IMR-90 (cell line): ENCODE results near the gene OTOGL. TPM values are rescaled to one million over a fixed set of nuclear protein-coding genes. Genes with fewer than 3 reads are reported as not detected.
A peak's percentile ranks its signal among the peaks of the same experiment; 100 is the strongest.

ENCODE experiments used
- ATAC-seq: fragments of 200-7000 bp; cut with Tn5 transposase; 2 replicates; pipeline ENCODE4 v1.9.1; 2020; ENCODE audit warnings: low read depth, mild to moderate bottlenecking, moderate library complexity
- BruUV-seq: library from RNA; stranded (reverse); fragments of 400-500 nt; replicated peaks from 2 replicates; lab custom pipeline; 2021; lab: Mats Ljungman, UMichigan
- CTCF ChIA-PET: fragments of 300-600 bp; formaldehyde crosslinking; extraction: SDS; loops from one replicate; lab custom pipeline; 2021; ENCODE audit warnings: antibody characterized with exemption; lab: Yijun Ruan, JAX
- POLR2A ChIA-PET: fragments of 300-600 bp; sonication (Branson Sonifier 250); formaldehyde crosslinking; loops from one replicate; lab custom pipeline; 2022; ENCODE audit warnings: antibody characterized with exemption; ENCODE audit not compliant: unreplicated experiment; lab: Charles Lee
- DNase-seq: peaks from one replicate; pipeline ENCODE4 v3.0.0; 2013
- H2AFZ ChIP-seq: replicated peaks from 2 replicates; pipeline ENCODE3; 2013; ENCODE audit warnings: low read length, mild to moderate bottlenecking; ENCODE audit not compliant: poor library complexity
- H2AK5ac ChIP-seq: 2 replicates; pipeline ENCODE4 v1.6.1; 2013; ENCODE audit warnings: low read depth, low read length, inconsistent platforms
- H2AK9ac ChIP-seq: replicated peaks from 2 replicates; pipeline ENCODE3; 2013; ENCODE audit warnings: mild to moderate bottlenecking, low read depth, low read length, moderate library complexity; ENCODE audit not compliant: poor library complexity
- H2BK120ac ChIP-seq: 2 replicates; pipeline ENCODE4 v1.6.1; 2013; ENCODE audit warnings: low read depth, low read length, inconsistent platforms
- H2BK15ac ChIP-seq: 3 replicates; pipeline ENCODE4 v1.6.1; 2013; ENCODE audit warnings: low read depth, low read length, inconsistent platforms
- H2BK20ac ChIP-seq: 2 replicates; pipeline ENCODE4 v1.6.1; 2013; ENCODE audit warnings: low read depth, mild to moderate bottlenecking, inconsistent platforms, low read length, moderate library complexity
- H2BK5ac ChIP-seq: 2 replicates; pipeline ENCODE4 v1.6.1; 2013; ENCODE audit warnings: mild to moderate bottlenecking, low read depth, low read length, inconsistent platforms; ENCODE audit not compliant: poor library complexity, severe bottlenecking
- H3K14ac ChIP-seq: replicated peaks from 2 replicates; pipeline ENCODE4 v1.6.1; 2013; ENCODE audit warnings: low read depth, low read length, inconsistent platforms
- H3K18ac ChIP-seq: 2 replicates; pipeline ENCODE4 v1.6.1; 2013; ENCODE audit warnings: low read depth, low read length, control low read depth
- H3K23ac ChIP-seq: 2 replicates; pipeline ENCODE4 v1.6.1; 2013; ENCODE audit warnings: low read depth, low read length, inconsistent platforms
- H3K27ac ChIP-seq: 2 replicates; pipeline ENCODE4 v1.5.1; 2013; ENCODE audit warnings: mild to moderate bottlenecking, control low read depth, low read length; ENCODE audit not compliant: insufficient read depth
- H3K27me3 ChIP-seq: 2 replicates; pipeline ENCODE4 v1.6.1; 2013; ENCODE audit warnings: low read length; ENCODE audit not compliant: control insufficient read depth, insufficient read depth
- H3K36me3 ChIP-seq: 2 replicates; pipeline ENCODE4 v1.6.1; 2013; ENCODE audit warnings: low read length, mixed read lengths; ENCODE audit not compliant: control insufficient read depth, insufficient read depth
- H3K4ac ChIP-seq: 2 replicates; pipeline ENCODE4 v1.6.1; 2013; ENCODE audit warnings: low read depth, low read length, inconsistent platforms
- H3K4me1 ChIP-seq: 2 replicates; pipeline ENCODE4 v1.6.1; 2013; ENCODE audit warnings: low read length, mixed read lengths; ENCODE audit not compliant: control insufficient read depth, insufficient read depth
- H3K4me2 ChIP-seq: 2 replicates; pipeline ENCODE4 v1.6.1; 2013; ENCODE audit warnings: low read depth, mild to moderate bottlenecking, control low read depth, low read length, moderate library complexity
- H3K4me3 ChIP-seq: 2 replicates; pipeline ENCODE4 v1.5.1; 2013; ENCODE audit warnings: low read depth, mild to moderate bottlenecking, control low read depth, low read length, moderate library complexity; ENCODE audit not compliant: insufficient read depth
- H3K56ac ChIP-seq: 2 replicates; pipeline ENCODE4 v1.6.1; 2013; ENCODE audit warnings: low read length, inconsistent platforms; ENCODE audit not compliant: insufficient read depth; ENCODE audit errors: extremely low read depth
- H3K79me1 ChIP-seq, 2 experiments: 2 replicates each; pipeline ENCODE4 v1.6.1; 2013; ENCODE audit warnings: low read length in 2 of 2, inconsistent platforms in 1 of 2, low read depth in 1 of 2
- H3K9ac ChIP-seq: 2 replicates; pipeline ENCODE4 v1.6.1; 2013; ENCODE audit warnings: low read depth, low read length, control low read depth
- H3K9me1 ChIP-seq: 2 replicates; pipeline ENCODE4 v1.6.1; 2013; ENCODE audit warnings: low read length, inconsistent platforms; ENCODE audit not compliant: insufficient read depth
- H3K9me3 ChIP-seq: 2 replicates; pipeline ENCODE4 v1.6.1; 2013; ENCODE audit warnings: low read length; ENCODE audit not compliant: control insufficient read depth, insufficient read depth
- H4K20me1 ChIP-seq: 2 replicates; pipeline ENCODE4 v1.6.1; 2013; ENCODE audit warnings: low read length, inconsistent platforms; ENCODE audit not compliant: insufficient read depth
- H4K5ac ChIP-seq: 2 replicates; pipeline ENCODE4 v1.6.1; 2013; ENCODE audit warnings: mild to moderate bottlenecking, low read depth, low read length, control low read depth
- H4K8ac ChIP-seq, 2 experiments: 2 replicates each; pipeline ENCODE4 v1.6.1; 2013; ENCODE audit warnings: low read depth in 2 of 2, low read length in 2 of 2, control low read depth in 1 of 2, inconsistent platforms in 1 of 2
- H4K91ac ChIP-seq: 2 replicates; pipeline ENCODE4 v1.6.1; 2013; ENCODE audit warnings: low read depth, low read length, inconsistent platforms; ENCODE audit not compliant: insufficient read depth
- CEBPB ChIP-seq: IDR thresholded peaks from 2 replicates; pipeline ENCODE4 v1.6.1; 2012; ENCODE audit warnings: low read depth, low read length, improper control_type of control experiment
- RFX5 ChIP-seq: IDR thresholded peaks from 2 replicates; pipeline ENCODE4 v1.8.0; 2012; ENCODE audit warnings: low read depth, mild to moderate bottlenecking, low read length, moderate library complexity
- WGBS, 2 experiments: methylation state at CpG; one replicate each; pipeline versions ENCODE4 v1.1.5 to v1.1.7; 2013; ENCODE audit warnings: missing lambda C conversion rate in 2 of 2; ENCODE audit not compliant: insufficient read length in 1 of 2; ENCODE audit errors: extremely low coverage in 2 of 2; 5-methylcytosine and 5-hydroxymethylcytosine counted together
- dilution Hi-C: fragments of 300-500 bp; cut with HindIII; formaldehyde crosslinking; loops from one replicate; pipeline ENCODE4 v1.14.3; 2018; ENCODE audit warnings: low sequenced_read_pairs; ENCODE audit not compliant: unreplicated experiment
- in situ Hi-C: fragments of 300-500 bp; cut with MboI; formaldehyde crosslinking; loops from 3 replicates; pipeline ENCODE4 v1.14.3; 2019; ENCODE audit warnings: low sequenced_read_pairs, inconsistent platforms, mixed read lengths
- intact Hi-C: fragments of 100-400 bp; cut with micrococcal nuclease; formaldehyde crosslinking; loops from 2 replicates; pipeline ENCODE4 v1.10.0; 2022
- polyA plus RNA-seq, 3 experiments: library from polyadenylated mRNA; depleted of rRNA; stranded (reverse); fragments of >200 nt; gene quantifications; 2 replicates each; pipeline ENCODE4 v1.2.3, GENCODE V29; 2012; ENCODE audit warnings: low replicate concordance in 1 of 3
- total RNA-seq: library from RNA; depleted of rRNA; stranded (reverse); fragments of >200 nt; gene quantifications from 2 replicates; pipeline ENCODE4 v1.2.3, GENCODE V29; 2012

OTOGL gene
- total and polyA plus RNA-seq, 2 of the 4 experiments (the other 2 are of a cell fraction) = 0.10 to 0.18 TPM

DNA sequence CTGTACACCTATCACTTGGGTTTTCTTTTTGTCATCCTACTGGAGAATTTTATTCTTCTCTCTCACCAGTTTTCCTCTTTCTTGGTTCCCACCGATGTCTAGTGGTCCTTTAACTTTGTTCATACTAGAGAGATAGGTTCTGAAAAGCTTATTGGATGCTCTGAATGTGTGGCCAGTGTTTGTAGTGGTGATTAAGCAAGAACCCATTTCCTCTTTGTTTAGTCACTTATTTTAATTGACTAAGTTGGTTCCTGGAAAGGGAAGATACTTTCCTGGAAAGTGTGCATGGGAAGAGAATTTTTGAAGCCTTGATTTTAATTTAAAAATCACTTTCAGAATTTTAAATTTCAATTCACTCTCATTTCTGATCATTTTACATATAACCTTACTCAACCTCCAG lies 127.2 kb downstream of the OTOGL start:
- Histone ChIP-seq H3K36me3 (no peaks in the 10 kb centered on the region), H3K27me3 (no peaks in the 10 kb centered on the region), H2BK120ac (no peak overlapping the region), H4K91ac (no peak overlapping the region), H2AK9ac (no peak overlapping the region), H3K9me1 (no peaks in the 10 kb centered on the region), H3K56ac (no peak overlapping the region), H4K8ac (no peak overlapping the region), H2BK20ac (no peak overlapping the region), H3K18ac (no peak overlapping the region), H3K14ac (no peak overlapping the region), H3K4me2 (no peak overlapping the region; the same call in 1 of the 2 replicates), H3K23ac (no peak overlapping the region), H2BK15ac (no peak overlapping the region), H4K20me1 (no peaks in the 10 kb centered on the region), H3K9ac (no peak overlapping the region), H2AK5ac (no peak overlapping the region), H3K4me3 (no peak overlapping the region), H3K4me1 (no peaks in the 10 kb centered on the region), H3K27ac (no peak overlapping the region), H2BK5ac (no peak overlapping the region), H3K9me3 (no peaks in the 10 kb centered on the region), H2AFZ (no peak overlapping the region), H4K5ac (no peak overlapping the region), H3K79me1 (no peaks in the 10 kb centered on the region), H3K4ac (no peak overlapping the region)
- dilution Hi-C loops (no loop called here), in situ Hi-C loops (no loop called here), intact Hi-C loops (loop anchor here (5.0 kb wide), 1 partner anchor 36 kb away; no protein-coding TSS in a partner anchor)
- TF ChIP-seq RFX5 = no peak
- peak; percentile 76 for TF ChIP-seq CEBPB
- no CpG with 5 or more reads among the region's 1 CpG for WGBS, 2 experiments
- DNase-seq (peak; percentile 68), ATAC-seq (no peak)
- BruUV-seq = no TSS peak
- POLR2A ChIA-PET = no interaction called here
- CTCF ChIA-PET = interaction anchor here (1.2 kb wide), 1 partner anchor 26 kb away, joined by 3 read pairs; no protein-coding TSS in a partner anchor
